GM10847 (cell line): Measurements from ENCODE around the gene SNX20.

Source experiments
- POLR2A ChIP-seq: IDR thresholded peaks from 2 replicates; pipeline ENCODE4 v1.6.1; 2011; ENCODE audit not compliant: insufficient read length; ENCODE audit errors: extremely low read depth

SNX20 gene

GRCh38 chr16:50711040-50711439, 29.9 kb upstream of the SNX20 start:
- no peak for TF ChIP-seq POLR2A

- TF ChIP-seq POLR2A: no peak
Observed at GRCh38 chr16:50709980-50710379, 28.9 kb upstream of the SNX20 start.

- TF ChIP-seq POLR2A: no peak
Observed at GRCh38 chr16:50709061-50709684, 28.1 kb upstream of the SNX20 start.

- TF ChIP-seq POLR2A: no peak
Observed at GRCh38 chr16:50708373-50709060, 27.4 kb upstream of the SNX20 start.

- TF ChIP-seq POLR2A: no peak
Observed at GRCh38 chr16:50706250-50706649, 25.1 kb upstream of the SNX20 start.

GRCh38 chr16:50705436-50706110, 24.5 kb upstream of the SNX20 start:
- TF ChIP-seq POLR2A: no peak

- no peak for TF ChIP-seq POLR2A
Observed at GRCh38 chr16:50704245-50704644, 23.1 kb upstream of the SNX20 start.

- no peak for TF ChIP-seq POLR2A
Observed at GRCh38 chr16:50702725-50703124, 21.6 kb upstream of the SNX20 start.

- no peak for TF ChIP-seq POLR2A
Observed at GRCh38 chr16:50699326-50700159, 18.4 kb upstream of the SNX20 start.

- TF ChIP-seq POLR2A: no peak
Observed at GRCh38 chr16:50697881-50698767, 17.0 kb upstream of the SNX20 start.

- no peak for TF ChIP-seq POLR2A
Observed at GRCh38 chr16:50697421-50697715, 16.3 kb upstream of the SNX20 start.

- TF ChIP-seq POLR2A: no peak
Observed at GRCh38 chr16:50696575-50697420, 15.7 kb upstream of the SNX20 start.

GRCh38 chr16:50696126-50696525, 15.0 kb upstream of the SNX20 start:
- TF ChIP-seq POLR2A: no peak
